HG02981 (cell line): ENCODE results near the gene NCEH1.
A peak's percentile ranks its signal among the peaks of the same experiment; 100 is the strongest.
"Not testable (repeated sequence)": the region's sequence is repeated elsewhere in the genome, so short reads cannot be mapped to it uniquely, and the experiment has no call there.

ENCODE experiments used
- ATAC-seq: cut with Tn5 transposase; IDR thresholded peaks from one replicate; pipeline ENCODE4 v1.9.1; 2021; ENCODE audit warnings: mild to moderate bottlenecking, moderate library complexity; ENCODE audit not compliant: unreplicated experiment

NCEH1 gene

GRCh38 chr3:172707967-172708366, 2.9 kb downstream of the NCEH1 start:
- no peak for ATAC-seq

GRCh38 chr3:172707030-172707429, 3.8 kb downstream of the NCEH1 start:
- no peak for ATAC-seq

- no peak for ATAC-seq
Observed at GRCh38 chr3:172705170-172705569, 5.7 kb downstream of the NCEH1 start.

- ATAC-seq = no peak
Observed at GRCh38 chr3:172704001-172704400, 6.9 kb downstream of the NCEH1 start.

- ATAC-seq = not testable (repeated sequence)
Observed at GRCh38 chr3:172702731-172703130, 8.1 kb downstream of the NCEH1 start.

- no peak for ATAC-seq
Observed at GRCh38 chr3:172702256-172702655, 8.6 kb downstream of the NCEH1 start.

GRCh38 chr3:172701751-172702150, 9.1 kb downstream of the NCEH1 start:
- ATAC-seq = no peak

- no peak for ATAC-seq
Observed at GRCh38 chr3:172700936-172701455, 9.9 kb downstream of the NCEH1 start.

- ATAC-seq = no peak
Observed at GRCh38 chr3:172700256-172700655, 10.6 kb downstream of the NCEH1 start.

GRCh38 chr3:172699031-172699430, 11.8 kb downstream of the NCEH1 start:
- ATAC-seq = no peak

GRCh38 chr3:172698631-172699030, 12.2 kb downstream of the NCEH1 start:
- no peak for ATAC-seq

GRCh38 chr3:172697558-172697957, 13.3 kb downstream of the NCEH1 start:
- no peak for ATAC-seq

- ATAC-seq = no peak
Observed at GRCh38 chr3:172696357-172696756, 14.5 kb downstream of the NCEH1 start.

- ATAC-seq = no peak
Observed at GRCh38 chr3:172694573-172695246, 16.2 kb downstream of the NCEH1 start.

- ATAC-seq = peak; percentile 78
Observed at GRCh38 chr3:172692751-172693338, 18.0 kb downstream of the NCEH1 start.

GRCh38 chr3:172690936-172691335, 19.9 kb downstream of the NCEH1 start:
- no peak for ATAC-seq

GRCh38 chr3:172688588-172688987, 22.3 kb downstream of the NCEH1 start:
- ATAC-seq = no peak

GRCh38 chr3:172687501-172687900, 23.4 kb downstream of the NCEH1 start:
- no peak for ATAC-seq

- no peak for ATAC-seq
Observed at GRCh38 chr3:172685331-172686214, 25.3 kb downstream of the NCEH1 start.

- ATAC-seq = no peak
Observed at GRCh38 chr3:172680684-172681083, 30.2 kb downstream of the NCEH1 start.

GRCh38 chr3:172679599-172679998, 31.3 kb downstream of the NCEH1 start:
- ATAC-seq = no peak

- no peak for ATAC-seq
Observed at GRCh38 chr3:172678068-172678467, 32.8 kb downstream of the NCEH1 start.
